H1 (cell line): Measurements from ENCODE around the gene SRCIN1. TPM values are rescaled to one million over a fixed set of nuclear protein-coding genes. Genes with fewer than 3 reads are reported as not detected.

ENCODE experiments used
- CTCF ChIA-PET: fragments of 300-600 bp; sonication (Branson Sonifier 250); formaldehyde crosslinking; loops from one replicate; lab custom pipeline; 2021; ENCODE audit not compliant: partially characterized antibody; lab: Charles Lee
- POLR2A ChIA-PET: fragments of 300-600 bp; sonication (Branson Sonifier 250); formaldehyde crosslinking; loops from one replicate; lab custom pipeline; 2021; ENCODE audit warnings: inconsistent platforms; ENCODE audit not compliant: partially characterized antibody; lab: Charles Lee
- DNase-seq, 2 experiments: peaks; one replicate each; pipeline versions ENCODE4 v3.0.0 to v3.0.0-alpha.2; 2010 to 2022; ENCODE audit warnings: low spot score in 2 of 2, low read depth in 1 of 2, mixed read lengths in 1 of 2
- FAIRE-seq: peaks from 2 replicates; lab custom pipeline; 2011; peaks lifted over from hg19 to GRCh38; lab: Jason Lieb, UNC
- H2AFZ ChIP-seq: 2 replicates; pipeline ENCODE4 v1.8.1; 2012; ENCODE audit warnings: low read length, inconsistent platforms
- H2AK5ac ChIP-seq: 2 replicates; pipeline ENCODE4 v1.6.1; 2013; ENCODE audit warnings: low read depth, low read length
- H2BK120ac ChIP-seq: replicated peaks from 2 replicates; pipeline ENCODE3; 2013; ENCODE audit warnings: low read depth, low read length, inconsistent platforms
- H2BK12ac ChIP-seq: 2 replicates; pipeline ENCODE4 v1.6.1; 2013; ENCODE audit warnings: low read depth, low read length
- H2BK15ac ChIP-seq: 2 replicates; pipeline ENCODE4 v1.6.1; 2013; ENCODE audit warnings: low read length
- H2BK20ac ChIP-seq: 2 replicates; pipeline ENCODE4 v1.6.1; 2013; ENCODE audit warnings: low read length
- H2BK5ac ChIP-seq: 2 replicates; pipeline ENCODE4 v1.6.1; 2013; ENCODE audit warnings: low read depth, low read length
- H3K14ac ChIP-seq: 2 replicates; pipeline ENCODE4 v1.6.1; 2013; ENCODE audit warnings: inconsistent platforms; ENCODE audit not compliant: insufficient read length
- H3K18ac ChIP-seq: 2 replicates; pipeline ENCODE4 v1.6.1; 2013; ENCODE audit warnings: low read length; ENCODE audit errors: extremely low read depth
- H3K23ac ChIP-seq: 2 replicates; pipeline ENCODE4 v1.6.1; 2013; ENCODE audit warnings: inconsistent platforms; ENCODE audit not compliant: insufficient read length
- H3K23me2 ChIP-seq: 2 replicates; pipeline ENCODE4 v1.6.1; 2013; ENCODE audit warnings: low read depth, low read length
- H3K27ac ChIP-seq: 2 replicates; pipeline ENCODE4 v1.6.1; 2011; ENCODE audit warnings: low read depth, low read length, inconsistent platforms
- H3K27me3 ChIP-seq, 4 experiments: replicated peaks in 1 of 4; 1 replicate in 1 of 4; 2 replicates in 3 of 4; pipeline versions ENCODE4 v1.6.1 to v1.8.1; 2011 to 2013; ENCODE audit warnings: low read length in 3 of 4, mild to moderate bottlenecking in 3 of 4, inconsistent platforms in 2 of 4, mixed read lengths in 2 of 4, moderate library complexity in 1 of 4; ENCODE audit not compliant: control insufficient read depth in 3 of 4, insufficient read depth in 3 of 4; ENCODE audit errors: extremely low read depth in 1 of 4
- H3K36me3 ChIP-seq, 4 experiments: 2 replicates each; pipeline versions ENCODE4 v1.6.1 to v1.8.1; 2011 to 2013; ENCODE audit warnings: mild to moderate bottlenecking in 4 of 4, low read length in 3 of 4, moderate library complexity in 2 of 4, control low read depth in 1 of 4, inconsistent platforms in 1 of 4; ENCODE audit not compliant: insufficient read depth in 4 of 4, control insufficient read depth in 2 of 4
- H3K4ac ChIP-seq: replicated peaks from 2 replicates; pipeline ENCODE3; 2013; ENCODE audit warnings: low read length, low read depth, mixed read lengths, inconsistent platforms; ENCODE audit not compliant: insufficient read length
- H3K4me1 ChIP-seq, 4 experiments: replicated peaks in 1 of 4; 1 replicate in 1 of 4; 2 replicates in 3 of 4; pipeline versions ENCODE4 v1.6.1 to v1.8.1; 2011 to 2013; ENCODE audit warnings: low read length in 3 of 4, inconsistent platforms in 2 of 4, mixed read lengths in 1 of 4; ENCODE audit not compliant: insufficient read depth in 4 of 4, control insufficient read depth in 3 of 4
- H3K4me2 ChIP-seq, 2 experiments: 2 replicates each; pipeline versions ENCODE4 v1.6.1 to v1.8.1; 2011 to 2013; ENCODE audit warnings: low read depth in 2 of 2, low read length in 2 of 2, control low read depth in 1 of 2, inconsistent platforms in 1 of 2, mild to moderate bottlenecking in 1 of 2; ENCODE audit not compliant: insufficient read depth in 1 of 2
- H3K4me3 ChIP-seq, 4 experiments: fragments of 200-600, 300-600 bp in 1 of 4; sonication (generic), shearing (Covaris generic), sonication (Bioruptor Twin) in 1 of 4; 2 replicates each; pipeline versions ENCODE4 v1.5.1 to v1.8.1; 2011 to 2016; ENCODE audit warnings: low read length in 4 of 4, low read depth in 3 of 4, control low read depth in 2 of 4, inconsistent platforms in 2 of 4, mild to moderate bottlenecking in 2 of 4, mixed read lengths in 1 of 4, moderate library complexity in 1 of 4; ENCODE audit not compliant: insufficient read depth in 2 of 4; ENCODE audit errors: extremely low read depth in 1 of 4
- H3K56ac ChIP-seq: replicated peaks from 2 replicates; pipeline ENCODE3; 2013; ENCODE audit warnings: low read depth, mild to moderate bottlenecking, mixed read lengths, low read length, inconsistent platforms; ENCODE audit not compliant: insufficient read length
- H3K79me1 ChIP-seq: 2 replicates; pipeline ENCODE4 v1.6.1; 2013; ENCODE audit warnings: low read depth, low read length, control low read depth
- H3K79me2 ChIP-seq, 2 experiments: 2 replicates each; pipeline versions ENCODE4 v1.6.1 to v1.8.1; 2012 to 2013; ENCODE audit warnings: low read length in 2 of 2, mild to moderate bottlenecking in 2 of 2, inconsistent platforms in 1 of 2; ENCODE audit not compliant: insufficient read depth in 2 of 2, control insufficient read depth in 1 of 2
- H3K9ac ChIP-seq, 4 experiments: replicated peaks in 1 of 4; 1 replicate in 1 of 4; 2 replicates in 3 of 4; pipeline versions ENCODE4 v1.6.1 to v1.8.1; 2011 to 2013; ENCODE audit warnings: low read depth in 3 of 4, low read length in 3 of 4, control low read depth in 2 of 4, mild to moderate bottlenecking in 2 of 4, moderate library complexity in 2 of 4, inconsistent platforms in 1 of 4; ENCODE audit errors: extremely low read depth in 1 of 4
- H3K9me3 ChIP-seq, 2 experiments: 2 replicates each; pipeline versions ENCODE4 v1.6.1 to v1.8.1; 2012 to 2013; ENCODE audit warnings: mild to moderate bottlenecking in 2 of 2, moderate library complexity in 2 of 2, control low read depth in 1 of 2, inconsistent platforms in 1 of 2, low read depth in 1 of 2, low read length in 1 of 2, mixed read lengths in 1 of 2; ENCODE audit not compliant: insufficient read depth in 2 of 2
- H4K20me1 ChIP-seq, 2 experiments: replicated peaks in 1 of 2; 2 replicates each; pipeline versions ENCODE3 to v1.8.1; 2011 to 2013; ENCODE audit warnings: inconsistent platforms in 2 of 2, low read length in 2 of 2, mild to moderate bottlenecking in 1 of 2; ENCODE audit not compliant: insufficient read depth in 2 of 2, control insufficient read depth in 1 of 2
- H4K5ac ChIP-seq: 2 replicates; pipeline ENCODE4 v1.6.1; 2013; ENCODE audit warnings: low read length, low read depth, mixed read lengths, inconsistent platforms; ENCODE audit not compliant: insufficient read length
- H4K8ac ChIP-seq: 2 replicates; pipeline ENCODE4 v1.8.0; 2013; ENCODE audit warnings: mild to moderate bottlenecking, moderate library complexity, low read length, inconsistent platforms; ENCODE audit not compliant: insufficient read depth; ENCODE audit errors: extremely low read depth
- H4K91ac ChIP-seq: replicated peaks from 2 replicates; pipeline ENCODE3; 2013; ENCODE audit warnings: low read length, mixed read lengths, inconsistent platforms; ENCODE audit not compliant: insufficient read length
- EGR1 ChIP-seq: IDR thresholded peaks from 2 replicates; pipeline ENCODE4 v1.6.1; 2011; ENCODE audit warnings: low read depth, low read length, borderline replicate concordance
- RAD21 ChIP-seq, 2 experiments: IDR thresholded peaks in 1 of 2; conservative IDR thresholded peaks in 1 of 2; 2 replicates each; pipeline ENCODE4 v1.6.1; 2011; ENCODE audit warnings: low read depth in 2 of 2, low read length in 2 of 2, improper control_type of control experiment in 1 of 2, inconsistent platforms in 1 of 2, mild to moderate bottlenecking in 1 of 2, moderate library complexity in 1 of 2
- RBBP5 ChIP-seq: IDR thresholded peaks from 2 replicates; pipeline ENCODE4 v1.7.1; 2012; ENCODE audit warnings: low read depth, mild to moderate bottlenecking, inconsistent platforms, low read length, moderate library complexity, borderline replicate concordance
- RFX5 ChIP-seq: IDR thresholded peaks from 2 replicates; pipeline ENCODE4 v1.6.1; 2011; ENCODE audit warnings: low read depth, low read length, improper control_type of control experiment, borderline replicate concordance
- SP1 ChIP-seq: IDR thresholded peaks from 2 replicates; pipeline ENCODE4 v1.6.1; 2011; ENCODE audit warnings: low read depth, low read length
- TBP ChIP-seq: IDR thresholded peaks from 2 replicates; pipeline ENCODE4 v1.6.1; 2011; ENCODE audit warnings: low read depth, low read length, improper control_type of control experiment
- TEAD4 ChIP-seq: IDR thresholded peaks from 2 replicates; pipeline ENCODE4 v1.6.1; 2012; ENCODE audit warnings: low read depth, low read length, inconsistent platforms, mixed read lengths
- WGBS, 2 experiments: shearing (Covaris generic) in 1 of 2; methylation state at CpG; one replicate each; pipeline versions ENCODE4 v1.1.6 to v1.1.7; 2013 to 2015; ENCODE audit warnings: low lambda C conversion rate in 2 of 2, mixed read lengths in 2 of 2, inconsistent platforms in 1 of 2, low coverage in 1 of 2, missing lambda C conversion rate in 1 of 2; ENCODE audit not compliant: insufficient replicate concordance in 2 of 2, insufficient coverage in 1 of 2, insufficient read length in 1 of 2; ENCODE audit errors: extremely low coverage in 1 of 2, missing lambda C conversion rate in 1 of 2; 5-methylcytosine and 5-hydroxymethylcytosine counted together
- polyA plus RNA-seq, 7 experiments: library from polyadenylated mRNA; depleted of rRNA in 3 of 7; stranded (reverse) in 5 of 7; unstranded in 2 of 7; fragments of >200 nt in 5 of 7; fragments of 200-250 nt in 2 of 7; gene quantifications; 1 replicate in 5 of 7; 2 replicates in 1 of 7; 4 replicates in 1 of 7; pipeline versions ENCODE4 v1.2.1 to v1.2.3, GENCODE V29; 2011 to 2013; ENCODE audit warnings: missing spikeins in 2 of 7, mixed read lengths in 2 of 7
- total RNA-seq: library from RNA; stranded (reverse); fragmentation: NEBNext Ultra II Directional; extraction: Animal tissue kit (Norgen Biotek cat#: 25700); gene quantifications from 2 replicates; pipeline ENCODE4 v1.2.1, GENCODE V29; 2021

SRCIN1 gene
- total and polyA plus RNA-seq, 2 of the 8 experiments (the other 6 are each of a cell fraction or from before 2014, with no cell fraction given) = 2.8 to 3.8 TPM

GRCh38 chr17:38600906-38601305, 4.8 kb downstream of the SRCIN1 start:
- DNase-seq (no peak), FAIRE-seq (no peak)
- Histone ChIP-seq H3K27ac (no peak overlapping the region), H4K20me1 (peaks cover 2% of the 10 kb centered on the region in 2 experiments), H2AFZ (no peak overlapping the region), H3K36me3 (no peaks in the 10 kb centered on the region), H3K4me3 (peak overlapping the region in 1 of 4 experiments; percentile 55; a peak in 2 of 8 replicates), H3K18ac (0 out of 2 replicates have a peak overlapping the region, but pooled peaks have one; percentile 96), H2BK15ac (peak overlapping the region; percentile 12; the same call in 1 of the 2 replicates), H3K9ac (no peak overlapping the region), H2BK5ac (peak overlapping the region; percentile 26; the same call in 1 of the 2 replicates), H3K9me3 (no peaks in the 10 kb centered on the region), H2BK12ac (0 out of 2 replicates have a peak overlapping the region, but pooled peaks have one; percentile 56), H3K4me1 (peaks cover 16 to 57% (median 49%) of the 10 kb centered on the region in 4 experiments), H3K23ac (no peak overlapping the region), H3K79me1 (0 out of 2 replicates have a peak, but pooled peaks cover 8% of the 10 kb centered on the region), H4K91ac (no peak overlapping the region), H2BK120ac (no peak overlapping the region), H3K56ac (no peak overlapping the region), H3K23me2 (peaks cover 8% of the 10 kb centered on the region; the same call in 1 of the 2 replicates), H3K4ac (no peak overlapping the region), H3K79me2 (peaks cover 0 to 3% of the 10 kb centered on the region in 2 experiments; a peak in 1 of 4 replicates), H3K14ac (no peak overlapping the region), H4K5ac (no peak overlapping the region), H4K8ac (no peak overlapping the region), H3K27me3 (peaks cover 2 to 28% (median 24%) of the 10 kb centered on the region in 4 experiments), H3K4me2 (peak overlapping the region; percentile 90 to 92), H2BK20ac (peak overlapping the region; percentile 83; the same call in 1 of the 2 replicates), H2AK5ac (peak overlapping the region; percentile 94; the same call in 1 of the 2 replicates)
- TF ChIP-seq EGR1 (peak; percentile 81; the same call in 1 of the 2 replicates), RFX5 (no peak), RBBP5 (no peak), TBP (no peak), RAD21 (IDR thresholded peaks at IDR 0.05 in 1 of 2, conservative IDR thresholded peaks at IDR 0.05 in 1 of 2; ENCODE audit: low read depth in 2 of 2, low read length in 2 of 2) (no peak), TEAD4 (peak; percentile 63; the same call in 1 of the 2 replicates), SP1 (no peak)
- ChIA-PET CTCF (interaction anchor here (0.6 to 32.0 kb wide), 7 partner anchors 9 to 154 kb away, joined by 3 to 914 read pairs (median 6); partner anchors contain the start of gene EPOP), POLR2A (interaction anchor here (0.7 to 6.5 kb wide), 14 partner anchors 9 to 149 kb away, joined by 3 to 45 read pairs (median 4); no protein-coding TSS in a partner anchor)
- WGBS, 2 experiments = 67% methylated on average over 8 of the region's 8 CpGs; no CpG with 5 or more reads in 1 of the 2 experiments
